GM19240 (cell line): Measurements from ENCODE around the gene PRSS12.
"Not testable (repeated sequence)": the region's sequence is repeated elsewhere in the genome, so short reads cannot be mapped to it uniquely, and the experiment has no call there.

Experiments
- DNase-seq: peaks from one replicate; pipeline ENCODE4 v3.0.0; 2011; ENCODE audit warnings: low spot score; ENCODE audit not compliant: insufficient read length

Gene PRSS12

DNA sequence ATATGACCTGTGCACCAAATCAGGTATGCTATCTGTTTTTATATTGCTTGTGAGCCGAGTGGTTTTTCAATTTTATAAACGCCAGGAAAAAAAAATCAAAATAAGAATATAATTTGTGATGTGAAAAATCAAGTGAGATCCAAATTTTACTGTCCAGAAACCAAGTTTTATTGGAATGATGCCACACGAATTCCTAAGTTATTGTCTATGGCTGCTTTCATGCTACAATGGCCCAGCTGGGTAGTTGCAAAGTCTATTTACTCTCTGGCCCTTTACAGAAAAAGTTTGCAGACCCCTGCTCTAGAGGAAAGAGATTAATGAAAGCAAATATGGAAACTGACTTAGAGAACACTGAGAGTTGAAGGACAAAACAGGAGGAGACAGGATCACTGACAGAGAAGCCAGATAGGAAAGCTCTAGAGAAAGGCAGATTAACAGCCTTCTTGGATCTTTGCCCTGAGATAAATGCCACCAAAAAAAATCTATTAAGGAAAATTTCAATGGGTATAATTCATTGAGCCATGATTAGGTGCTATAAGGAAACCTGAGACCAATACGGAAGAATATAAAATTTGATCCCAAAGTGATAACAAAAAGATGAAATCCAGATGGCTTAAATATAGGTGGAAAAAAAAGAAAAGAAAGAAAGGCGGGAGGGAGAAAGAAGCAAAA is 29.8 kb downstream of the PRSS12 start:
- no peak for DNase-seq

DNA sequence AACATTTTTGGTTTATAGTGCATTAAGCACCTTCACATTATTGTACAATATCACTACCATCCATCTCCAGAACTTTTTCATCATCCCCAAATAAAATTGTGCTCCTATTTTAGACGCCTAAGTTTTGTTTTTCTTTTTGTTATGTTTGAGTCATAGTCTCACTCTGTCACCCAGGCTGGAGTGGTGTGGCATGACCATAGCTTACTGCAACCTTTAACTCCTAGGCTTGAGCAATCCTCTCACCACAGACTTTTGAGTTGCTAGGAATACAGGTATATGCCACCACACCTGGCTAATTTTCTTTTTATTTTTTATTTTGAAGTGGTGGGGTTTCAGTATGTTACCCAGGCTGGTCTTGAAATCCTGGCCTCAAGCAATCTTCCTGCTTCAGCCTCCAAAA is 33.9 kb downstream of the PRSS12 start:
- DNase-seq = no peak

GRCh38 chr4:118317691-118318090 is 35.1 kb downstream of the PRSS12 start:
- DNase-seq = no peak

DNA sequence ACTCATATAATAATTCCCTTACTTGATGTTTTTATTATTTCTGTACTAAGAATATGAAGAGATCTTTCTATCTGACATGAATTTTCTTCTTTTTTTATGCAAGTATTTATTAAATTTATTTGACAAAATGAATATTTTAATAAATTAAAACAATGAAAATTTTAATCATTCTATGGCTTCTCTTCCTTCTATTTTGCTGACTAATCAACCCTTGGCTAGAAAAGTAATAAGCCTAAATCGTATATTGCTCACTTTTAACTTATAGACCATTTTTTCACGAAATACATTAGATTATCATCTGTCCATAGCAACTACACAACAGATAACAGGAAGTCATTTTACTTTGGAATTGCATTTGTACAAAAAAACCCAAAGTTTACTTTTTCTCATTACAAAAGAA is 38.6 kb downstream of the PRSS12 start:
- no peak for DNase-seq

- no peak for DNase-seq
Measured at GRCh38 chr4:118313098-118313497, 39.7 kb downstream of the PRSS12 start.

DNA sequence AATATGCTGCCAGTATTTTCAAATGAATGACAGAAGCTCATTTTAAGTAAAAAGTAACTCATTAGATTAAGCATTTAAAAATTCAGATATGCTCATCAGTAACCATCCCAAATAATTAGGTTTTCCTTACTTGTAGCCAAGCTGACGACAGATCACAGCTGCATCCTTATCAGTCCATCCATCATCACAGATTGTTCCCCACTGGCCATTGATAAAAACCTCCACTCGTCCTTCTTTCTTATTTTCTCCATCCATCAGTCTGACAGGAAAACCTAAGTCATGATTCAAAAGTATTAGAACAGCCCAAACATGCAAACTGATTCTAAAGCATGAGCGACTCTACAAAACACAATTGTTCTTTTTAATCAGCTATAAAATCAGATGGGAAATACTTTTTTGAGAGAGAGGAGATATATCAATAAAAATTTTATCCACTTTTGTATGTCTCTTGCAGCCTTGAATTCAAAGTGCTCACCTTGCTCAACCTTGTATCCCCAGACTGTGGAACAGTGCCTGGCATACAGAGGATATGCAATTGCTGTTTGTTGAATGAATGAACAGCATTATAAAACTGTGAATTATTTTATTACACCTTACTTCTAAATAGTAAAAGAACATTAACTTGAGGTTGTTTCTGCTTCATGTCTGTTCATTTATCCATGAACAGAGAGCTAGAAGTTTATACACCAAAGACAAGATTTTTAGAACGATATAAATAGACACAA is 44.3 kb downstream of the PRSS12 start:
- no peak for DNase-seq

GRCh38 chr4:118307643-118308042 is 45.2 kb downstream of the PRSS12 start:
- no peak for DNase-seq

- not testable (repeated sequence) for DNase-seq
Measured at GRCh38 chr4:118299619-118300018, 53.2 kb downstream of the PRSS12 start.

GRCh38 chr4:118296729-118297128 is 56.1 kb downstream of the PRSS12 start:
- DNase-seq = no peak

DNA sequence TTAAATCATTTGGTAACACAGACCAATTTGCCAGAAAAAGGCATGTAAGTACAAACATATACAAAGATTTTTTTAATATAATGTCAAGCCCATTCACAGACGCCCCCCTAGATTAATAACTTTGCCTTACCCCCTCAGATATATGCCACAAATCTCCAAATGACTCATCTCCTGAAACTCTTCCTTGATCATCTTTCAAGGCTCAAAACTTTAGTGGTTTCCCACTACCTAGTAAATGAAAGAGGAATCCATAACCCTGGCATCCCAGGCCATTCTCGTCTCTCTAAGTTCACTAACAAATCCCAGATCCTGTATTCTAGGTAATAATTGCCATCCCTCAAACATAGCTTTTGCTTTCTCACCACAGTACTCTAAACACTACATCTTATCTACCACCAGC is 61.9 kb downstream of the PRSS12 start:
- no peak for DNase-seq

DNA sequence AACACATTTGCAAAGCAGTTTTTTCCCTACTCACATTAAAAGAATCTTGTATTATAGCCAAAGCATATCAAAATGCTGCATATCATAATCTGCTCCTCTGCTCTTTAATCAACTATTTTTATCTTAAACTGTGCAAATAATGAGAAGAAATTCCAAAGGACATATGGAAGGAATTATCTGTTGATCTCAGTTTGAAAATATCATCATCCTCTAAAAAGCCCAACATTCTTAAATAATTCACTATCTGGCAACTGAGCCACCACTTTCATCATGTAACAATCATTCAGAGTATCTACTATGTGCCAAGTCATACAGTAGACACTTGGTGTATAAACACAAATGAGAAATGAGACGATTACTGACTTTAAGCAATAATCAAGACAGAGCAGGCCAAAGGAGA is 63.0 kb downstream of the PRSS12 start:
- no peak for DNase-seq

- no peak for DNase-seq
Measured at GRCh38 chr4:118287711-118288451, 64.9 kb downstream of the PRSS12 start.

GRCh38 chr4:118286685-118287084 is 66.1 kb downstream of the PRSS12 start:
- no peak for DNase-seq

- DNase-seq = no peak
Measured at GRCh38 chr4:118285931-118286330, 66.9 kb downstream of the PRSS12 start.

DNA sequence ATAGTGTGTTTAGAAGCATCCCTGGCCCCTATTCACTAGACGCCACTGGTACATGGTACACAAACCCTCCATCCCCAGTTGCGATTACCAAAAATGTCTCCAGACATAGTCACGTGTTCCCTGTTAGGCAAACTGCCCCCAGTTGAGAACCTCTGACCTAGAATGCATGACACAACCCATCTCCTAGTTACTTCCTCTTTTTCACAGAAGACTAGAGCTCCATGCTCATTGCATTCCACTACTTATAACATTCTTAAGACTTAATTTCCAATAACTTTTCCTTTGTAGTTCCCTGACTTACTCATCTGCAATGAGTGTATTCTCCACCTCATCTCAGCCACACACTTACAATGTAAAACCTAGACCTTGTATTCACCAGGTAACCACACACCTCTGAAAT is 68.6 kb downstream of the PRSS12 start:
- DNase-seq = no peak

DNA sequence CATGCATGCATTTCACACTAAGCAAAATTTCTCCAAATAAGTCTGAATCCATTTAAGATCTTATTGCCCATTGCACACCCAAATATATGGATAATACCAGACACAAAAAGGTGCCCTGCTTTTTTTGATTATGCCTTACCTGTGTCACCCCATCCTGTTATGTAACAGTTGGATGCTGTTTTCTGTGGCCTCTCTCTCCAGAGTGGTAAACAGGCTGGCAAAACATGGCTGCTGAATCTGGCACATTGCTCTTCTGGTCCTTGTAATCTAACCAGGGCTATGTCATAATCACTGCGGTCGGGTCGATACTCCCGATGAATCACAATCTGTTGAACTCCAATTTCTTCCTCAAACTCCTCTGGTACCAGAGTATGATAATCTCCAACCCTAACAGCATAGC is 70.1 kb downstream of the PRSS12 start:
- no peak for DNase-seq

GRCh38 chr4:118281611-118282442 is 71.0 kb downstream of the PRSS12 start:
- no peak for DNase-seq

GRCh38 chr4:118280501-118281218 is 72.1 kb downstream of the PRSS12 start:
- no peak for DNase-seq

DNA sequence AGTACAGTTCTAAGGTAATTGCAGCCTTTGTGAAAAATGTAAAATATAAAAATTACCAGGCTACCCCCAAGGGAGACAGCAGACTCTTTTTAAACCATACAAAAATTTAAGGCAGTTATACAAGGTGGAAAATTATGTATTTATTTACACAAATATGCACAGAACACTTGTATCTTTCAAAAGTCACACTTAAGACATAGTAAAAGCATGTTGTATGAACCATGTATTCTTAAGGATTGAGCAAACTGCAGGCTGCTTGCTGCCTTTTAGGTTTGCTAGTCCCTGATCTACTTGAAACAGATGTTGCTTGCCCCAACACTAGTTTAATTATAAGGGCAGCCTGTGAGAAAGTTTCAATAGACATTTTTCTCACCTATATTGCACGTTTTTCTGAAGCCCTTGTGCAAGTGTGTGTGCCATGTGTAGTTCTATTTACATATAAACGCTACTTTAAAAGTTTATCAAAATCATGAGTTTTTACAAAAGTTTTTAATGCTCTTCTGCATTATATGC is 72.8 kb downstream of the PRSS12 start:
- DNase-seq = no peak

- no peak for DNase-seq
Measured at GRCh38 chr4:118279328-118279727, 73.5 kb downstream of the PRSS12 start.
